GM18951 (cell line): Measurements from ENCODE around the gene ROR2.

Experiments used
- POLR2A ChIP-seq: IDR thresholded peaks from 4 replicates; pipeline ENCODE4 v1.6.1; 2011; ENCODE audit warnings: mild to moderate bottlenecking; ENCODE audit not compliant: insufficient read length, insufficient read depth; ENCODE audit errors: extremely low read depth
- in situ Hi-C: fragments of 300-500 bp; cut with MboI; formaldehyde crosslinking; loops from one replicate; pipeline ENCODE4 v1.12.0; 2022; ENCODE audit warnings: low sequenced_read_pairs, mixed read lengths, inconsistent platforms; ENCODE audit not compliant: unreplicated experiment

Gene ROR2

GRCh38 chr9:91837981-91838731 is 111.9 kb downstream of the ROR2 start:
- no peak for TF ChIP-seq POLR2A
- in situ Hi-C loops: no loop called here

- in situ Hi-C loops: no loop called here
- TF ChIP-seq POLR2A: no peak
Measured at GRCh38 chr9:91836515-91836914, 113.5 kb downstream of the ROR2 start.

- no peak for TF ChIP-seq POLR2A
- in situ Hi-C loops: no loop called here
Measured at GRCh38 chr9:91835632-91836031, 114.4 kb downstream of the ROR2 start.

GRCh38 chr9:91835216-91835615 is 114.8 kb downstream of the ROR2 start:
- in situ Hi-C loops: no loop called here
- TF ChIP-seq POLR2A: no peak

GRCh38 chr9:91834740-91835139 is 115.3 kb downstream of the ROR2 start:
- no peak for TF ChIP-seq POLR2A
- in situ Hi-C loops: no loop called here

GRCh38 chr9:91833878-91834255 is 116.2 kb downstream of the ROR2 start:
- in situ Hi-C loops: no loop called here
- TF ChIP-seq POLR2A: no peak

GRCh38 chr9:91833096-91833877 is 116.7 kb downstream of the ROR2 start:
- no peak for TF ChIP-seq POLR2A
- in situ Hi-C loops: no loop called here

- in situ Hi-C loops: no loop called here
Measured at GRCh38 chr9:91832322-91832721, 117.7 kb downstream of the ROR2 start.

GRCh38 chr9:91825866-91826265 is 124.2 kb downstream of the ROR2 start:
- in situ Hi-C loops: no loop called here
- no peak for TF ChIP-seq POLR2A

More at GRCh38 chr9:91832322-91832721, 117.7 kb downstream of the ROR2 start:
- TF ChIP-seq POLR2A: no peak

- TF ChIP-seq POLR2A: no peak
- in situ Hi-C loops: no loop called here
Measured at GRCh38 chr9:91825422-91825821, 124.6 kb downstream of the ROR2 start.

GRCh38 chr9:91824601-91825305 is 125.3 kb downstream of the ROR2 start:
- in situ Hi-C loops: no loop called here
- TF ChIP-seq POLR2A: no peak

- TF ChIP-seq POLR2A: no peak
- in situ Hi-C loops: no loop called here
Measured at GRCh38 chr9:91824151-91824550, 125.9 kb downstream of the ROR2 start.
